Measurements from ENCODE around the gene SLC22A23.
A peak's percentile ranks its signal among the peaks of the same experiment; 100 is the strongest.

The SLC22A23 gene

GRCh38 chr6:3291346-3291745, 165.5 kb downstream of the SLC22A23 start:
- Mint-ChIP-seq H3K9me3 (no peaks in the 10 kb centered on the region), H3K4me1 (peaks cover 50% of the 10 kb centered on the region), H3K27ac (no peak overlapping the region), H3K4me3 (no peak overlapping the region), H3K36me3 (ENCODE audit: low read depth) (peaks cover 43% of the 10 kb centered on the region), H3K27me3 (ENCODE audit: low read depth, poor library complexity) (no peaks in the 10 kb centered on the region)
- DNase-seq = no peak
- no peak for TF ChIP-seq CTCF (IDR thresholded peaks at IDR 0.05)

- H3K9me3 Mint-ChIP-seq = no peaks in the 10 kb centered on the region
- peak overlapping the region; percentile 30 for H3K27ac Mint-ChIP-seq
- no peak overlapping the region for H3K4me3 Mint-ChIP-seq
- no peaks in the 10 kb centered on the region for H3K27me3 Mint-ChIP-seq (ENCODE audit: low read depth, poor library complexity)
- no peak for DNase-seq
- H3K36me3 Mint-ChIP-seq (ENCODE audit: low read depth) = peaks cover 46% of the 10 kb centered on the region
- TF ChIP-seq CTCF (IDR thresholded peaks at IDR 0.05) = no peak
- H3K4me1 Mint-ChIP-seq = peaks cover 49% of the 10 kb centered on the region
Observed at GRCh38 chr6:3290931-3291211, 166.0 kb downstream of the SLC22A23 start.

GRCh38 chr6:3290149-3290930, 166.5 kb downstream of the SLC22A23 start:
- DNase-seq = no peak
- no peaks in the 10 kb centered on the region for H3K27me3 Mint-ChIP-seq (ENCODE audit: low read depth, poor library complexity)
- peaks cover 47% of the 10 kb centered on the region for H3K4me1 Mint-ChIP-seq
- TF ChIP-seq CTCF (IDR thresholded peaks at IDR 0.05) = no peak
- peaks cover 49% of the 10 kb centered on the region for H3K36me3 Mint-ChIP-seq (ENCODE audit: low read depth)
- H3K4me3 Mint-ChIP-seq = no peak overlapping the region
- H3K9me3 Mint-ChIP-seq = no peaks in the 10 kb centered on the region
- H3K27ac Mint-ChIP-seq = peak overlapping the region; percentile 35

- TF ChIP-seq CTCF (IDR thresholded peaks at IDR 0.05) = no peak
- H3K9me3 Mint-ChIP-seq = no peaks in the 10 kb centered on the region
- DNase-seq = no peak
Observed at GRCh38 chr6:3289664-3290055, 167.2 kb downstream of the SLC22A23 start.

GRCh38 chr6:3288711-3289663, 167.9 kb downstream of the SLC22A23 start:
- Mint-ChIP-seq H3K36me3 (ENCODE audit: low read depth) (peaks cover 57% of the 10 kb centered on the region), H3K9me3 (no peaks in the 10 kb centered on the region), H3K4me1 (peaks cover 43% of the 10 kb centered on the region), H3K27me3 (ENCODE audit: low read depth, poor library complexity) (no peaks in the 10 kb centered on the region), H3K4me3 (no peak overlapping the region), H3K27ac (peak overlapping the region; percentile 35)
- TF ChIP-seq CTCF (IDR thresholded peaks at IDR 0.05) = no peak
- DNase-seq = no peak

More at GRCh38 chr6:3289664-3290055, 167.2 kb downstream of the SLC22A23 start:
- Mint-ChIP-seq H3K4me1 (peaks cover 45% of the 10 kb centered on the region), H3K27me3 (ENCODE audit: low read depth, poor library complexity) (no peaks in the 10 kb centered on the region), H3K36me3 (ENCODE audit: low read depth) (peaks cover 54% of the 10 kb centered on the region), H3K4me3 (no peak overlapping the region), H3K27ac (peak overlapping the region; percentile 35)
